Measurements from ENCODE around the gene JUN. TPM values are rescaled to one million over a fixed set of nuclear protein-coding genes. Genes with fewer than 3 reads are reported as not detected.
"Not testable (repeated sequence)": the region's sequence is repeated elsewhere in the genome, so short reads cannot be mapped to it uniquely, and the experiment has no call there.

JUN gene
- total RNA-seq, 1 experiment from 2014 or later, result 2.1 TPM

- Histone ChIP-seq H3K9me2 (replicated peaks; ENCODE audit: insufficient read depth, low read length) (no peaks in the 10 kb centered on the region), H3K4me2 (ENCODE audit: low read depth, low read length, poor library complexity, severe bottlenecking) (no peak overlapping the region), H2AFZ (ENCODE audit: low read length) (no peak overlapping the region), H3K4me3 (ENCODE audit: low read length) (no peak overlapping the region), H4K20me1 (ENCODE audit: insufficient read depth, low read depth, low read length) (no peaks in the 10 kb centered on the region), H3K9me3 (ENCODE audit: low read length) (no peaks in the 10 kb centered on the region), H3K79me2 (ENCODE audit: low read length) (no peaks in the 10 kb centered on the region), H3K27me3 (ENCODE audit: low read length) (no peaks in the 10 kb centered on the region), H3K27ac (ENCODE audit: low read length) (no peak overlapping the region), H3K4me1 (ENCODE audit: low read length) (no peaks in the 10 kb centered on the region), H3K36me3 (ENCODE audit: insufficient read depth, low read length) (no peaks in the 10 kb centered on the region), H3K9ac (ENCODE audit: low read length) (no peak overlapping the region)
- no peak for DNase-seq
Measured at GRCh38 chr1:58803858-58804257, 20.0 kb upstream of the JUN start.

DNA sequence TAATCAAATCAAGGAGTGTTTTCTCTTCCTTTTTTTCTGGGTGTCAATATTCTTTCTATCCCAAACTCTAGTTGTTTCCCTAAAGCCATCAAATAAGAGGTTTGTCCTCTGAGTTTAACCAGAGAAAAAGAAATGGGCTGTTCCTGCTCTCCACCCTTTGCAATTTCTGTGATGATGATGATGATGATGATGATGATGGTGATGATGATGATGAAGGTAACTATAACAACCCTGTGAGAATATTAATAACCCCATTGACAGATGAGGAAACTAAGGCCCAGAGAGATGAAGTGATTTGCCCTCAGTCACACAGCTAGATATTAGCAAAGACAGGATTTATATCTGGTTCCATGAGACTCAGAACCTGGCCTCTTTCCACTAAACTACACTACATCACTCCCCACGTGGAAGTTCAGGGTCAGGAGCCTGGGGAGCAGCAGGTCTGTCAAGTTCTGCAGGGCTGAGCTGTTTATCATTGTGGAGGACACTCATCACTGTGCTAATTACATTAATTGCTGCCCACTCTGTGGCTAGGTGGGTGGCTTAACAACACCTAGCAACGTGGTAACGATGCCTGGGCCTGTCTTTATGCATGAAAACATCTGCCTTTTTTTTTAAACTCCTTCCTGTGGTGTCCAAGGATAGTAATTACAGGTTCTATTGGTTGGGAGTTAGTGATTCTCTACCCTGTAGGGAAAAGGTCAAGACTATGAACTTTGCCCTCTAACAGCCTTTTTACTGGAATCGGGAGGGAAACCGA, 19.0 kb upstream of the JUN start:
- no peak overlapping the region for H3K27ac ChIP-seq (ENCODE audit: low read length)
- no peak overlapping the region for H3K4me3 ChIP-seq (ENCODE audit: low read length)
- no peaks in the 10 kb centered on the region for H3K79me2 ChIP-seq (ENCODE audit: low read length)
- no peaks in the 10 kb centered on the region for H3K4me1 ChIP-seq (ENCODE audit: low read length)
- H3K9ac ChIP-seq (ENCODE audit: low read length), result no peak overlapping the region
- no peaks in the 10 kb centered on the region for H3K36me3 ChIP-seq (ENCODE audit: insufficient read depth, low read length)
- no peaks in the 10 kb centered on the region for H3K27me3 ChIP-seq (ENCODE audit: low read length)
- H2AFZ ChIP-seq (ENCODE audit: low read length), result no peak overlapping the region
- H3K9me2 ChIP-seq (replicated peaks; ENCODE audit: insufficient read depth, low read length), result no peaks in the 10 kb centered on the region
- no peak overlapping the region for H3K4me2 ChIP-seq (ENCODE audit: low read depth, low read length, poor library complexity, severe bottlenecking)
- peak; percentile 29 for DNase-seq
- H3K9me3 ChIP-seq (ENCODE audit: low read length), result no peaks in the 10 kb centered on the region
- no peaks in the 10 kb centered on the region for H4K20me1 ChIP-seq (ENCODE audit: insufficient read depth, low read depth, low read length)

DNA sequence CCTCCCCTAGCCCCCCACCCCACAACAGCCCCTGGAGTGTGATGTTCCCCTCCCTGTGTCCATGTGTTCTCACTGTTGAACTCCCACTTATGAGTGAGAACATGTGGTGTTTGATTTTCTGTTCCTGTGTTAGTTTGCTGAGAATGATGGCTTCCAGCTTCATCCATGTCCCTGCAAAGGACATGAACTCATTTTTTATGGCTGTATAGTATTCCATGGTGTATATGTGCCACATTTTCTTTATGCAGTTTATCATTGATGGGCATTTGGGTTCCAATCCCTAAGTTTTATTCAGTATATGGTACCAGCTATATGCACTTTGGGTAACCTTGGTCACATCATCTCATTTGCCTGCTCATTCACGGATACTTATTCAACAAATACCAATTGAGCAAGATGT, 17.4 kb upstream of the JUN start:
- not testable (repeated sequence) for H2AFZ ChIP-seq (ENCODE audit: low read length); H3K9me3 ChIP-seq (ENCODE audit: low read length); H3K9me2 ChIP-seq (replicated peaks; ENCODE audit: insufficient read depth, low read length); H3K4me2 ChIP-seq (ENCODE audit: low read depth, low read length, poor library complexity, severe bottlenecking); DNase-seq; H3K9ac ChIP-seq (ENCODE audit: low read length); H3K79me2 ChIP-seq (ENCODE audit: low read length); H3K4me1 ChIP-seq (ENCODE audit: low read length); H4K20me1 ChIP-seq (ENCODE audit: insufficient read depth, low read depth, low read length); H3K27me3 ChIP-seq (ENCODE audit: low read length); H3K36me3 ChIP-seq (ENCODE audit: insufficient read depth, low read length); H3K4me3 ChIP-seq (ENCODE audit: low read length); H3K27ac ChIP-seq (ENCODE audit: low read length)

DNA sequence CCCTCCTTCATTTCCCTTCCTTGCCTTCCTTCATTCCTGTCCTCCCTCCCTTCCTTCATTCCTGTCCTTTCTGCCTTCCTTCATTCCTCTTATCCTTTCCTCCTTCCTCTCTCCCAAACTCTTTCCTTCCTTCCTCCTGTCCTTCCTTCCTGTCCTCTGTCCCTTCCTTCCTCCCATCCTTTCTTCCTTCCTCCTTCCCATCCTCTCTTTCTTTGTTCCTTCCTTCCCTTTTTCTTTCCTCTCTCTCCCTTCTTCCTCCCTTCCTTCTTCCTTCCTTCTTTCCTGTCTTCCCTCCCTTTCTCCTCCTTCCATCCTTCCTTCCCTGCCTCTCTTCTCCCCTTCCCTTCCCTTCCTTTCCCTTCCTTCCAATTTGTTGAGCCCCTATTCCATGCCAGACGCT, 15.8 kb upstream of the JUN start:
- Histone ChIP-seq H3K9me2 (replicated peaks; ENCODE audit: insufficient read depth, low read length) (no peaks in the 10 kb centered on the region), H3K27ac (ENCODE audit: low read length) (no peak overlapping the region), H3K27me3 (ENCODE audit: low read length) (no peaks in the 10 kb centered on the region), H3K9ac (ENCODE audit: low read length) (no peak overlapping the region), H3K79me2 (ENCODE audit: low read length) (no peaks in the 10 kb centered on the region), H3K4me2 (ENCODE audit: low read depth, low read length, poor library complexity, severe bottlenecking) (no peak overlapping the region), H3K36me3 (ENCODE audit: insufficient read depth, low read length) (no peaks in the 10 kb centered on the region), H2AFZ (ENCODE audit: low read length) (no peak overlapping the region), H4K20me1 (ENCODE audit: insufficient read depth, low read depth, low read length) (no peaks in the 10 kb centered on the region), H3K4me1 (ENCODE audit: low read length) (no peaks in the 10 kb centered on the region), H3K9me3 (ENCODE audit: low read length) (no peaks in the 10 kb centered on the region), H3K4me3 (ENCODE audit: low read length) (no peak overlapping the region)
- no peak for DNase-seq

GRCh38 chr1:58798910-58799442, 15.1 kb upstream of the JUN start:
- Histone ChIP-seq H2AFZ (ENCODE audit: low read length) (no peak overlapping the region), H3K9me3 (ENCODE audit: low read length) (no peaks in the 10 kb centered on the region), H3K4me2 (ENCODE audit: low read depth, low read length, poor library complexity, severe bottlenecking) (no peak overlapping the region)

GRCh38 chr1:58796416-58796815, 12.6 kb upstream of the JUN start:
- no peak overlapping the region for H3K9ac ChIP-seq (ENCODE audit: low read length)
- H3K27me3 ChIP-seq (ENCODE audit: low read length), result no peaks in the 10 kb centered on the region
- no peak overlapping the region for H2AFZ ChIP-seq (ENCODE audit: low read length)

More at GRCh38 chr1:58798910-58799442, 15.1 kb upstream of the JUN start:
- no peaks in the 10 kb centered on the region for H4K20me1 ChIP-seq (ENCODE audit: insufficient read depth, low read depth, low read length)
- H3K36me3 ChIP-seq (ENCODE audit: insufficient read depth, low read length), result no peaks in the 10 kb centered on the region
- no peaks in the 10 kb centered on the region for H3K4me1 ChIP-seq (ENCODE audit: low read length)
- H3K27me3 ChIP-seq (ENCODE audit: low read length), result no peaks in the 10 kb centered on the region
- H3K27ac ChIP-seq (ENCODE audit: low read length), result no peak overlapping the region
- H3K79me2 ChIP-seq (ENCODE audit: low read length), result no peaks in the 10 kb centered on the region
- no peak overlapping the region for H3K4me3 ChIP-seq (ENCODE audit: low read length)
- H3K9ac ChIP-seq (ENCODE audit: low read length), result no peak overlapping the region
- DNase-seq, result no peak
- no peaks in the 10 kb centered on the region for H3K9me2 ChIP-seq (replicated peaks; ENCODE audit: insufficient read depth, low read length)

GRCh38 chr1:58794585-58794984, 10.7 kb upstream of the JUN start:
- H3K4me2 ChIP-seq (ENCODE audit: low read depth, low read length, poor library complexity, severe bottlenecking), result no peak overlapping the region
- no peaks in the 10 kb centered on the region for H3K4me1 ChIP-seq (ENCODE audit: low read length)
- no peaks in the 10 kb centered on the region for H3K27me3 ChIP-seq (ENCODE audit: low read length)

More at GRCh38 chr1:58796416-58796815, 12.6 kb upstream of the JUN start:
- Histone ChIP-seq H3K27ac (ENCODE audit: low read length) (no peak overlapping the region), H3K79me2 (ENCODE audit: low read length) (no peaks in the 10 kb centered on the region), H3K9me2 (replicated peaks; ENCODE audit: insufficient read depth, low read length) (no peaks in the 10 kb centered on the region), H3K4me1 (ENCODE audit: low read length) (no peaks in the 10 kb centered on the region), H4K20me1 (ENCODE audit: insufficient read depth, low read depth, low read length) (no peaks in the 10 kb centered on the region), H3K4me3 (ENCODE audit: low read length) (no peak overlapping the region), H3K4me2 (ENCODE audit: low read depth, low read length, poor library complexity, severe bottlenecking) (no peak overlapping the region), H3K36me3 (ENCODE audit: insufficient read depth, low read length) (no peaks in the 10 kb centered on the region), H3K9me3 (ENCODE audit: low read length) (no peaks in the 10 kb centered on the region)
- DNase-seq, result no peak

DNA sequence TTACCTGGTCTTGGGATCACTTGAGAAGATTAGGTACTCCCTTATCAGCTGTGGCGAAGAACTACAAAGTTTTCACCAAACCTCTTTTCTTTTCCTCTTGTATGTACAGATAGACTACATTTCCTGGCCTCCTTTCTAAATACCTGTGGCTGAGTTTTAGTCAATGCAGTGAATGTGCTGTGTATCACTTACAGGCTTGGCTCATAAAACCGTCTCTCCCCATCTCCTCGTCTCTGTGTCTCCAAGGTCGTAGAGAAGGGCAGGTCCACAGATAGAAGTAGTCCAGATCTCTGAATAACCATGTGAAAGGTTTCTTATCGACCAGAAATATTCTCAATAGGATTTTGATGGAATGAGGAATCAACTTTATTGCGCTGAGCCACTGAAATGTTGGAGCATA, 9.0 kb upstream of the JUN start:
- no peak overlapping the region for H3K4me2 ChIP-seq (ENCODE audit: low read depth, low read length, poor library complexity, severe bottlenecking)
- no peaks in the 10 kb centered on the region for H3K9me2 ChIP-seq (replicated peaks; ENCODE audit: insufficient read depth, low read length)
- DNase-seq, result no peak
- no peak overlapping the region for H3K27ac ChIP-seq (ENCODE audit: low read length)
- no peaks in the 10 kb centered on the region for H3K4me1 ChIP-seq (ENCODE audit: low read length)
- no peaks in the 10 kb centered on the region for H3K27me3 ChIP-seq (ENCODE audit: low read length)
- H4K20me1 ChIP-seq (ENCODE audit: insufficient read depth, low read depth, low read length), result no peaks in the 10 kb centered on the region
- H3K9ac ChIP-seq (ENCODE audit: low read length), result no peak overlapping the region
- H2AFZ ChIP-seq (ENCODE audit: low read length), result no peak overlapping the region
- H3K36me3 ChIP-seq (ENCODE audit: insufficient read depth, low read length), result no peaks in the 10 kb centered on the region
- no peaks in the 10 kb centered on the region for H3K79me2 ChIP-seq (ENCODE audit: low read length)
- no peak overlapping the region for H3K4me3 ChIP-seq (ENCODE audit: low read length)
- H3K9me3 ChIP-seq (ENCODE audit: low read length), result no peaks in the 10 kb centered on the region

More at GRCh38 chr1:58794585-58794984, 10.7 kb upstream of the JUN start:
- H3K79me2 ChIP-seq (ENCODE audit: low read length), result no peaks in the 10 kb centered on the region
- no peak overlapping the region for H3K9ac ChIP-seq (ENCODE audit: low read length)
- no peaks in the 10 kb centered on the region for H3K36me3 ChIP-seq (ENCODE audit: insufficient read depth, low read length)
- H4K20me1 ChIP-seq (ENCODE audit: insufficient read depth, low read depth, low read length), result no peaks in the 10 kb centered on the region
- no peak overlapping the region for H2AFZ ChIP-seq (ENCODE audit: low read length)
- no peak for DNase-seq
- no peaks in the 10 kb centered on the region for H3K9me2 ChIP-seq (replicated peaks; ENCODE audit: insufficient read depth, low read length)
- H3K9me3 ChIP-seq (ENCODE audit: low read length), result no peaks in the 10 kb centered on the region
- H3K27ac ChIP-seq (ENCODE audit: low read length), result no peak overlapping the region
- no peak overlapping the region for H3K4me3 ChIP-seq (ENCODE audit: low read length)

All from Karpas-422 (cell line).